ENCODE results near the gene ARPP21. TPM values are rescaled to one million over a fixed set of nuclear protein-coding genes. Genes with fewer than 3 reads are reported as not detected.

Gene ARPP21
- total and polyA plus RNA-seq, 10 donors = 0.07 to 0.39 (median 0.12) TPM; not detected in 7

DNA sequence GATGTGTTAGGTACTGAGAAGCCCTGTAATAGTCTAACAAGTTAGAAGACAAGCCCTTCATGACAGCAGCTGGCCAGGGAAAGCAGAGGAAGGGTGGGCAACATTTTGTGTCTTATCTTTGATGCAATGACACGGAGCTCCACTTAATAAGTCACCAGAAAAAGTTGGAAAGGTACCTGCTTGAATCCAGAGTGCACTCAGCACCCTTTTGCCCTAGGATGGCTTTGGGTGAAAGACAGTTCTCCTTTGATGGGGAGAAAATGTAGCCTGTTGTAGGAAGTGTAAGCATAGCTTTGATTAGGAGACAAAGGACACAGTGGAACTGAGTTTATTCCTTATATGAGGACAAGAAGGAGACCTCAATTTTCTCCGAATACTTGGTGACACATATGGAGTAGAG lies 137.0 kb downstream of the ARPP21 start:
- Histone ChIP-seq H3K4me1 (no peaks in the 10 kb centered on the region), H3K27me3 (replicated peaks in 1 of 7) (no peaks in the 10 kb centered on the region), H3K4me3 (no peak overlapping the region), H3K27ac (no peak overlapping the region), H3K9me3 (no peaks in the 10 kb centered on the region), H3K36me3 (no peaks in the 10 kb centered on the region)
- TF ChIP-seq, protein P1, sequence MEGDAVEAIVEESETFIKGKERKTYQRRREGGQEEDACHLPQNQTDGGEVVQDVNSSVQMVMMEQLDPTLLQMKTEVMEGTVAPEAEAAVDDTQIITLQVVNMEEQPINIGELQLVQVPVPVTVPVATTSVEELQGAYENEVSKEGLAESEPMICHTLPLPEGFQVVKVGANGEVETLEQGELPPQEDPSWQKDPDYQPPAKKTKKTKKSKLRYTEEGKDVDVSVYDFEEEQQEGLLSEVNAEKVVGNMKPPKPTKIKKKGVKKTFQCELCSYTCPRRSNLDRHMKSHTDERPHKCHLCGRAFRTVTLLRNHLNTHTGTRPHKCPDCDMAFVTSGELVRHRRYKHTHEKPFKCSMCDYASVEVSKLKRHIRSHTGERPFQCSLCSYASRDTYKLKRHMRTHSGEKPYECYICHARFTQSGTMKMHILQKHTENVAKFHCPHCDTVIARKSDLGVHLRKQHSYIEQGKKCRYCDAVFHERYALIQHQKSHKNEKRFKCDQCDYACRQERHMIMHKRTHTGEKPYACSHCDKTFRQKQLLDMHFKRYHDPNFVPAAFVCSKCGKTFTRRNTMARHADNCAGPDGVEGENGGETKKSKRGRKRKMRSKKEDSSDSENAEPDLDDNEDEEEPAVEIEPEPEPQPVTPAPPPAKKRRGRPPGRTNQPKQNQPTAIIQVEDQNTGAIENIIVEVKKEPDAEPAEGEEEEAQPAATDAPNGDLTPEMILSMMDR (IDR thresholded peaks at IDR 0.05 in 8 of 11, conservative IDR thresholded peaks at IDR 0.05 in 3 of 11) = no peak
- TF ChIP-seq POLR2A (IDR thresholded peaks at IDR 0.05) (no peak), POLR2AphosphoS5 (IDR thresholded peaks at IDR 0.05) (no peak)
- DNase-seq = no peak
- WGBS, 5 donors = 69 to 92% (median 77%) methylated on average over 2 of the region's 2 CpGs
- intact Hi-C loops (cut with DNase I; ENCODE audit: low total_unique reads) = no loop called here

- no peak for DNase-seq
- Histone ChIP-seq H3K4me1 (no peaks in the 10 kb centered on the region), H3K9me3 (no peaks in the 10 kb centered on the region), H3K36me3 (no peaks in the 10 kb centered on the region), H3K27ac (no peak overlapping the region), H3K27me3 (replicated peaks in 1 of 7) (no peaks in the 10 kb centered on the region), H3K4me3 (no peak overlapping the region)
- intact Hi-C loops (cut with DNase I; ENCODE audit: low total_unique reads) = no loop called here
- 67 to 87% (median 83%) methylated on average over 2 of the region's 2 CpGs for WGBS, 5 donors
- TF ChIP-seq POLR2AphosphoS5 (IDR thresholded peaks at IDR 0.05) (no peak), POLR2A (IDR thresholded peaks at IDR 0.05) (no peak)
- TF ChIP-seq, protein P1 (IDR thresholded peaks at IDR 0.05 in 8 of 11, conservative IDR thresholded peaks at IDR 0.05 in 3 of 11) = no peak
Measured at GRCh38 chr3:35777065-35777464, 137.7 kb downstream of the ARPP21 start.

- H3K27me3 ChIP-seq (replicated peaks in 1 of 7) = no peaks in the 10 kb centered on the region
- H3K36me3 ChIP-seq = no peaks in the 10 kb centered on the region
- no peaks in the 10 kb centered on the region for H3K4me1 ChIP-seq
- H3K9me3 ChIP-seq = no peaks in the 10 kb centered on the region
- TF ChIP-seq POLR2A (IDR thresholded peaks at IDR 0.05) (no peak), POLR2AphosphoS5 (IDR thresholded peaks at IDR 0.05) (no peak)
- TF ChIP-seq, protein P1 (IDR thresholded peaks at IDR 0.05 in 8 of 11, conservative IDR thresholded peaks at IDR 0.05 in 3 of 11) = no peak
- H3K27ac ChIP-seq = no peak overlapping the region
- no peak for DNase-seq
- intact Hi-C loops (cut with DNase I; ENCODE audit: low total_unique reads) = no loop called here
- WGBS, 5 donors = 58 to 77% (median 65%) methylated on average over 4 of the region's 4 CpGs
- no peak overlapping the region for H3K4me3 ChIP-seq
Measured at GRCh38 chr3:35777563-35778554, 138.5 kb downstream of the ARPP21 start.

GRCh38 chr3:35779611-35780010 lies 140.3 kb downstream of the ARPP21 start:
- Histone ChIP-seq H3K27ac (no peak overlapping the region), H3K36me3 (no peaks in the 10 kb centered on the region), H3K27me3 (replicated peaks in 1 of 7) (no peaks in the 10 kb centered on the region), H3K9me3 (no peaks in the 10 kb centered on the region), H3K4me3 (no peak overlapping the region), H3K4me1 (no peaks in the 10 kb centered on the region)
- TF ChIP-seq POLR2A (IDR thresholded peaks at IDR 0.05) = no peak
- no peak for TF ChIP-seq POLR2AphosphoS5 (IDR thresholded peaks at IDR 0.05)
- TF ChIP-seq, protein P1 (IDR thresholded peaks at IDR 0.05 in 8 of 11, conservative IDR thresholded peaks at IDR 0.05 in 3 of 11) = no peak
- DNase-seq = no peak
- intact Hi-C loops (cut with DNase I; ENCODE audit: low total_unique reads) = no loop called here
